Renal cortex interstitium (tissue), 11 donors: ENCODE data around the gene SMIM22. TPM values are rescaled to one million over a fixed set of nuclear protein-coding genes. Genes with fewer than 3 reads are reported as not detected.

Source experiments
- DNase-seq, 11 donors: peaks; one replicate each; pipeline ENCODE4 v3.0.0-alpha.2; 2013; ENCODE audit warnings: low read depth in 9 of 11, low spot score in 4 of 11; ENCODE audit errors: extremely low read depth in 1 of 11
- polyA plus RNA-seq, 3 donors: library from polyadenylated mRNA; unstranded; fragments of 120-200 nt; gene quantifications; one replicate each; pipeline ENCODE4 v1.2.1, GENCODE V29; 2013; ENCODE audit not compliant: insufficient read length in 3 of 3

The SMIM22 gene
- polyA plus RNA-seq, 3 donors: 3.6 to 13.3 (median 9.0) TPM

GRCh38 chr16:4803898-4804762 lies 9.0 kb downstream of the SMIM22 start:
- no peak for DNase-seq

- no peak for DNase-seq
Measured at GRCh38 chr16:4805231-4805630, 10.1 kb downstream of the SMIM22 start.

GRCh38 chr16:4806280-4806679 lies 11.1 kb downstream of the SMIM22 start:
- no peak for DNase-seq

- DNase-seq: no peak
Measured at GRCh38 chr16:4811242-4811641, 16.1 kb downstream of the SMIM22 start.

GRCh38 chr16:4811773-4812172 lies 16.6 kb downstream of the SMIM22 start:
- DNase-seq: no peak

GRCh38 chr16:4813251-4814003 lies 18.3 kb downstream of the SMIM22 start:
- DNase-seq: no peak

GRCh38 chr16:4814046-4814445 lies 18.9 kb downstream of the SMIM22 start:
- no peak for DNase-seq

GRCh38 chr16:4814542-4815173 lies 19.5 kb downstream of the SMIM22 start:
- no peak for DNase-seq

GRCh38 chr16:4820652-4821051 lies 25.5 kb downstream of the SMIM22 start:
- no peak for DNase-seq

GRCh38 chr16:4825196-4825595 lies 30.0 kb downstream of the SMIM22 start:
- no peak for DNase-seq

- no peak for DNase-seq
Measured at GRCh38 chr16:4826526-4826925, 31.4 kb downstream of the SMIM22 start.

GRCh38 chr16:4826980-4827379 lies 31.8 kb downstream of the SMIM22 start:
- DNase-seq: no peak

GRCh38 chr16:4828567-4829321 lies 33.6 kb downstream of the SMIM22 start:
- DNase-seq: no peak

GRCh38 chr16:4830408-4830807 lies 35.2 kb downstream of the SMIM22 start:
- DNase-seq: no peak

GRCh38 chr16:4831616-4832015 lies 36.4 kb downstream of the SMIM22 start:
- DNase-seq: no peak

- no peak for DNase-seq
Measured at GRCh38 chr16:4832698-4833343, 37.7 kb downstream of the SMIM22 start.

- no peak for DNase-seq
Measured at GRCh38 chr16:4833584-4833983, 38.4 kb downstream of the SMIM22 start.

GRCh38 chr16:4836727-4837126 lies 41.6 kb downstream of the SMIM22 start:
- no peak for DNase-seq
